Transverse colon (tissue), 4 donors: ENCODE measurements around the gene HLA-DQA1. TPM values are rescaled to one million over a fixed set of nuclear protein-coding genes. Genes with fewer than 3 reads are reported as not detected.

Source experiments
- DNase-seq: peaks from one replicate; pipeline ENCODE4 v3.0.0-alpha.2; 2019
- H3K27ac ChIP-seq, 4 donors: fragments of 200-600 bp; sonication (generic); 2 replicates each; pipeline ENCODE4 v1.5.1; 2016 to 2018; ENCODE audit warnings: inconsistent platforms in 4 of 4
- H3K27me3 ChIP-seq: fragments of 200-600 bp; sonication (generic); 2 replicates; pipeline ENCODE4 v1.5.1; 2017; ENCODE audit warnings: inconsistent platforms
- H3K36me3 ChIP-seq, 4 donors: fragments of 200-600 bp; sonication (generic); 2 replicates each; pipeline ENCODE4 v1.5.1; 2017 to 2019; ENCODE audit warnings: inconsistent platforms in 4 of 4
- H3K4me1 ChIP-seq, 4 donors: fragments of 200-600 bp; sonication (generic); 2 replicates each; pipeline ENCODE4 v1.5.1; 2017 to 2020; ENCODE audit warnings: inconsistent platforms in 4 of 4
- H3K4me3 ChIP-seq, 4 donors: fragments of 200-600 bp; sonication (generic); 1 replicate in 1 of 4; 2 replicates in 3 of 4; pipeline versions ENCODE4 v1.5.1 to v1.6.1; 2017 to 2019; ENCODE audit warnings: inconsistent platforms in 4 of 4
- H3K9me3 ChIP-seq, 2 donors: fragments of 200-600 bp; sonication (generic); 2 replicates each; pipeline ENCODE4 v1.5.1; 2017 to 2019; ENCODE audit warnings: inconsistent platforms in 2 of 2
- CTCF ChIP-seq, 5 experiments: fragments of 200-600 bp in 3 of 5; fragments of 450-650 bp in 2 of 5; sonication (generic) in 3 of 5; IDR thresholded peaks; 1 replicate in 2 of 5; 2 replicates in 3 of 5; pipeline ENCODE4 v1.5.1; 2016 to 2017; ENCODE audit warnings: antibody characterized with exemption in 5 of 5, inconsistent platforms in 3 of 5, mild to moderate bottlenecking in 2 of 5, moderate library complexity in 1 of 5
- EP300 ChIP-seq: sonication (generic); formaldehyde crosslinking; IDR thresholded peaks from one replicate; pipeline ENCODE4 v1.6.1; 2017; ENCODE audit warnings: antibody characterized with exemption, low read depth
- POLR2A ChIP-seq: fragments of 450-650 bp; IDR thresholded peaks from one replicate; pipeline ENCODE4 v1.6.1; 2016; ENCODE audit warnings: antibody characterized with exemption, mild to moderate bottlenecking, moderate library complexity
- POLR2AphosphoS5 ChIP-seq, 3 donors: sonication (generic); formaldehyde crosslinking; IDR thresholded peaks; one replicate each; pipeline ENCODE4 v1.6.1; 2016; ENCODE audit warnings: antibody characterized with exemption in 3 of 3
- WGBS, 2 donors: methylation state at CpG; one replicate each; pipeline ENCODE4 v1.1.5; 2018; ENCODE audit warnings: low coverage in 1 of 2; 5-methylcytosine and 5-hydroxymethylcytosine counted together
- in situ Hi-C, 4 donors: fragments of 200-750 bp; cut with MboI; loops; one replicate each; pipeline versions ENCODE4 v1.15.0 to v1.15.1; 2017; ENCODE audit warnings: low sequenced_read_pairs in 3 of 4, low pct_ligation_motif_present in 1 of 4, low pct_unique_long_range_greater_than_20kb in 1 of 4
- intact Hi-C: fragments of 100-400 bp; cut with DNase I; formaldehyde crosslinking; loops from one replicate; pipeline ENCODE4 v1.15.1; 2023; ENCODE audit warnings: low total_unique reads
- total RNA-seq, 4 donors: library from RNA; depleted of rRNA; stranded (reverse); fragments of >200 nt; gene quantifications; one replicate each; pipeline ENCODE4 v1.1.0, GENCODE V29; 2016

HLA-DQA1 gene
- total RNA-seq, 4 donors from 2014 or later, result 0.41 to 4.5 (median 3.2) TPM; not detected in 1

- DNase-seq, result no peak
- intact Hi-C loops, result no loop called here
- no peak overlapping the region for H3K27ac ChIP-seq
- no peaks in the 10 kb centered on the region for H3K4me1 ChIP-seq
- WGBS, 2 donors, result 32% methylated on average over 4 of the region's 4 CpGs; no CpG with 5 or more reads in 1 of the 2 donors
- TF ChIP-seq POLR2AphosphoS5 (IDR thresholded peaks at IDR 0.05) (no peak), CTCF (IDR thresholded peaks at IDR 0.05) (no peak), EP300 (no peak), POLR2A (no peak)
- H3K9me3 ChIP-seq, result no peaks in the 10 kb centered on the region
- H3K27me3 ChIP-seq, result no peaks in the 10 kb centered on the region
- in situ Hi-C loops, result loop anchor here in 3 of 4 donors (5.0 kb wide), 1 partner anchor 102 kb away; the partner anchor contains the start of gene HLA-DQB2 (in 3 of the 3)
- no peak overlapping the region for H3K4me3 ChIP-seq
- no peaks in the 10 kb centered on the region for H3K36me3 ChIP-seq
These were observed 22.8 kb downstream of the HLA-DQA1 start for GRCh38 chr6:32659856-32660595.

GRCh38 chr6:32662099-32662498, 24.9 kb downstream of the HLA-DQA1 start:
- TF ChIP-seq POLR2A (no peak), CTCF (IDR thresholded peaks at IDR 0.05) (no peak), POLR2AphosphoS5 (IDR thresholded peaks at IDR 0.05) (no peak), EP300 (no peak)
- in situ Hi-C loops (loop anchor here in 3 of 4 donors (5.0 kb wide), 1 partner anchor 100 kb away; the partner anchor contains the start of gene HLA-DQB2 (in 3 of the 3)), intact Hi-C loops (no loop called here)
- Histone ChIP-seq H3K36me3 (no peaks in the 10 kb centered on the region), H3K27me3 (no peaks in the 10 kb centered on the region), H3K4me3 (no peak overlapping the region), H3K4me1 (no peaks in the 10 kb centered on the region), H3K9me3 (no peaks in the 10 kb centered on the region), H3K27ac (no peak overlapping the region)
- DNase-seq, result no peak
- 0% methylated on average over 1 of the region's 7 CpGs; no CpG with 5 or more reads in 1 of the 2 donors for WGBS, 2 donors

GRCh38 chr6:32662836-32663235, 25.6 kb downstream of the HLA-DQA1 start:
- no peak for TF ChIP-seq POLR2AphosphoS5 (IDR thresholded peaks at IDR 0.05)
- TF ChIP-seq POLR2A, result no peak
- no peak for TF ChIP-seq EP300
- no peak for TF ChIP-seq CTCF (IDR thresholded peaks at IDR 0.05)
- no peaks in the 10 kb centered on the region for H3K27me3 ChIP-seq
- intact Hi-C loops (no loop called here), in situ Hi-C loops (loop anchor here in 3 of 4 donors (5.0 kb wide), 1 partner anchor 99 kb away; the partner anchor contains the start of gene HLA-DQB2 (in 3 of the 3))
- DNase-seq, result no peak
- no peaks in the 10 kb centered on the region for H3K36me3 ChIP-seq
- no peaks in the 10 kb centered on the region for H3K4me1 ChIP-seq
- no peaks in the 10 kb centered on the region for H3K9me3 ChIP-seq
- 0 to 17% methylated on average over 1 to 5 of the region's 5 CpGs for WGBS, 2 donors
- no peak overlapping the region for H3K27ac ChIP-seq
- no peak overlapping the region for H3K4me3 ChIP-seq

GRCh38 chr6:32664354-32664753, 27.1 kb downstream of the HLA-DQA1 start:
- Histone ChIP-seq H3K27ac (no peak overlapping the region), H3K4me1 (no peaks in the 10 kb centered on the region), H3K4me3 (no peak overlapping the region), H3K9me3 (no peaks in the 10 kb centered on the region), H3K36me3 (no peaks in the 10 kb centered on the region), H3K27me3 (no peaks in the 10 kb centered on the region)
- TF ChIP-seq POLR2A, result no peak
- no peak for TF ChIP-seq POLR2AphosphoS5 (IDR thresholded peaks at IDR 0.05)
- TF ChIP-seq CTCF (IDR thresholded peaks at IDR 0.05), result no peak
- TF ChIP-seq EP300, result no peak
- intact Hi-C loops, result loop anchor here (2.0 kb wide), 1 partner anchor 96 kb away; no protein-coding TSS in a partner anchor
- DNase-seq, result no peak
- no CpG with 5 or more reads among the region's 26 CpGs for WGBS, 2 donors
- in situ Hi-C loops, result loop anchor here in 3 of 4 donors (5.0 kb wide), 1 partner anchor 98 kb away; the partner anchor contains the start of gene HLA-DQB2 (in 3 of the 3)
